Nephron progenitor cell (in vitro differentiated cells): Measurements from ENCODE around the gene SYNE3.
"Not testable (repeated sequence)": the region's sequence is repeated elsewhere in the genome, so short reads cannot be mapped to it uniquely, and the experiment has no call there.

Source experiments
- DNase-seq: peaks from one replicate; pipeline ENCODE4 v3.0.0; 2021
- H3K27ac Mint-ChIP-seq: 2 replicates; pipeline ENCODE4 v1.8.0; 2021; ENCODE audit warnings: mild to moderate bottlenecking, moderate library complexity, mixed read lengths
- H3K27me3 Mint-ChIP-seq: 2 replicates; pipeline ENCODE4 v1.8.0; 2021; ENCODE audit warnings: mild to moderate bottlenecking, low read depth, mixed read lengths; ENCODE audit not compliant: poor library complexity
- H3K36me3 Mint-ChIP-seq: 2 replicates; pipeline ENCODE4 v1.8.0; 2021; ENCODE audit warnings: low read depth, mixed read lengths
- H3K4me1 Mint-ChIP-seq: 2 replicates; pipeline ENCODE4 v1.8.0; 2021; ENCODE audit warnings: mixed read lengths
- H3K4me3 Mint-ChIP-seq: 2 replicates; pipeline ENCODE4 v1.8.0; 2021; ENCODE audit warnings: mild to moderate bottlenecking, moderate library complexity, mixed read lengths
- H3K9me3 Mint-ChIP-seq: 2 replicates; pipeline ENCODE4 v1.8.0; 2021; ENCODE audit warnings: mild to moderate bottlenecking, moderate library complexity, mixed read lengths
- TF ChIP-seq, protein P1 (sequence below): fragments of 200-600 bp; sonication (generic); IDR thresholded peaks from 2 replicates; pipeline ENCODE4 v1.5.0; 2021; ENCODE audit warnings: antibody characterized with exemption

SYNE3 gene

DNA sequence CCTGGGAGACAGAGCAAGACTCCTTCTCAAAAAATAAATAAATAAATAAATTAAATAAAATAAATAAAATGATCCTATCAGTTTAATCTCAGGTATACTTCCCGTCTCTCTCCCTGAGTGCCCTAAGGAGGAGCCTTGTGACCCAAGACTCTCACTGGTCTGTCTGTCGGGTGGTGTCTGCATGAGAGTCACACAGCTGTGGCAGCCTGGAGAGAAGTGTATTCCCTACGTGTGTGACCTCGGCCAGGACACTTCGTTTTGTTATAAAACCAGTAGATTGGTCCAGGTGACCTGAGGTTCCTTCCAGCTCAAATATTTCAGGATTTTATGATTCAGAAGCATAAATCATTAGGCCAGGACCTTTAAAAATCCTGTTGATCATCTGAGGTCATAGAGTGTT lies 4.8 kb downstream of the SYNE3 start:
- Mint-ChIP-seq H3K36me3 (no peaks in the 10 kb centered on the region), H3K9me3 (no peaks in the 10 kb centered on the region), H3K27ac (no peak overlapping the region), H3K27me3 (peaks cover 41% of the 10 kb centered on the region), H3K4me3 (no peak overlapping the region), H3K4me1 (peaks cover 12% of the 10 kb centered on the region)
- no peak for DNase-seq
- TF ChIP-seq, protein P1, sequence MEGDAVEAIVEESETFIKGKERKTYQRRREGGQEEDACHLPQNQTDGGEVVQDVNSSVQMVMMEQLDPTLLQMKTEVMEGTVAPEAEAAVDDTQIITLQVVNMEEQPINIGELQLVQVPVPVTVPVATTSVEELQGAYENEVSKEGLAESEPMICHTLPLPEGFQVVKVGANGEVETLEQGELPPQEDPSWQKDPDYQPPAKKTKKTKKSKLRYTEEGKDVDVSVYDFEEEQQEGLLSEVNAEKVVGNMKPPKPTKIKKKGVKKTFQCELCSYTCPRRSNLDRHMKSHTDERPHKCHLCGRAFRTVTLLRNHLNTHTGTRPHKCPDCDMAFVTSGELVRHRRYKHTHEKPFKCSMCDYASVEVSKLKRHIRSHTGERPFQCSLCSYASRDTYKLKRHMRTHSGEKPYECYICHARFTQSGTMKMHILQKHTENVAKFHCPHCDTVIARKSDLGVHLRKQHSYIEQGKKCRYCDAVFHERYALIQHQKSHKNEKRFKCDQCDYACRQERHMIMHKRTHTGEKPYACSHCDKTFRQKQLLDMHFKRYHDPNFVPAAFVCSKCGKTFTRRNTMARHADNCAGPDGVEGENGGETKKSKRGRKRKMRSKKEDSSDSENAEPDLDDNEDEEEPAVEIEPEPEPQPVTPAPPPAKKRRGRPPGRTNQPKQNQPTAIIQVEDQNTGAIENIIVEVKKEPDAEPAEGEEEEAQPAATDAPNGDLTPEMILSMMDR, result no peak

DNA sequence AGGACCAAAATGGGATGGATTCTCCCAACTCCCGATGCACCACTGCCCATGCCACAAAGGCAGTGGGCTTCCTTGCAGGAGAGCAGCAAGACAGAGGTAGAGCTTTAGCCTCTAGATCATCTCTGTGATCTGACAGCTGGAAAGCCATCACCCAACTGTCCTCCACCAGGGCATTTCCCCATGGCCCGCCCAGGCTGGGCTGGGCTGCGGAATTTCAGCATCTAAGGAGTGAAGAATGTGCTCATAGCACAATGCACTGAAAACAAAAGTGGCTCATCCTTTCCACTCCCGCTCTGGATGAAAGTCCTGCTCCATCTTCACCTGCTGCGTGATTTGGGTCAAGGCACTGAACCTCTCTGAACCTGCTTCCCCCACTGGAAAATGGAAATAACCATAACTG lies 5.6 kb downstream of the SYNE3 start:
- TF ChIP-seq, protein P1, result no peak
- Mint-ChIP-seq H3K27ac (no peak overlapping the region), H3K4me1 (peaks cover 10% of the 10 kb centered on the region), H3K36me3 (no peaks in the 10 kb centered on the region), H3K9me3 (no peaks in the 10 kb centered on the region), H3K27me3 (peaks cover 40% of the 10 kb centered on the region), H3K4me3 (no peak overlapping the region)
- no peak for DNase-seq

DNA sequence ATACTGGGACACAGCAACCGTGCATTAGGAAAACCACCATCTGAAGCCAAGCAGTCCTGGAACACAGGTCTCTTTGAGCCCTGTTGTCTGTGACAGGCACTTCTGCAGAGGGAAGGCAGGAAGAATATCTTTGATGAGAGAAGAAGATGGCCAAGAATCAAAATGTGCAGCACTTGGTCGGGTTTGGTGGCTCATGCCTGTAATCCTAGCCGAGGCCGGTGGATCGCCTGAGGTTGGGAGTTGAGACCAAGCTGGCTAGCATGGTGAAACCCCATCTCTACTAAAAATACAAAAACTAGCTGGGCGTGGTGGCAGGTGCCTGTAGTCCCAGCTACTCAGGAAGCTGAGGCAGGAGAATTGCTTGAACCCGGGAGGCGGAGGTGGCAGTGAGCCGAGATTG lies 6.1 kb downstream of the SYNE3 start:
- not testable (repeated sequence) for H3K27ac Mint-ChIP-seq, H3K4me3 Mint-ChIP-seq, H3K9me3 Mint-ChIP-seq, DNase-seq, H3K4me1 Mint-ChIP-seq, H3K36me3 Mint-ChIP-seq
- H3K27me3 Mint-ChIP-seq, result peaks cover 35% of the 10 kb centered on the region

DNA sequence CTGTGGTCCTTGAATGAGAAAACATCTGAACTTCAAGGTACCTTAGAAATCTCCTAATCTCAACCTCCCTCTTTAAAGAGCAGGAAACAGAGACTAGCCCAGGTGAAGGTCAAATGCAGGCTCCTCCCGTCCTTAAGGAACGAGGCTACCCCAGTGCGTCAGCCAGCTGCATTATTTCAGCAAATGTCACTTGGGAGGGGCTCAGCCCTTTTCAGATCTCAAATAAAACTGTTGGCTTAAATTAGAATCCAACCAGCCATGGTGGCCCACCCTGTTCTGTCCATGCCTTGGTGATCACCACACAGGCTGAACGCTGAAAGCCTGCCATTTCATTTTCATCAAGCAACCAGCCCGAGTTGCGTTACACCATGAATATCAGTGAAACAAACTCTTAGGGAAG lies 7.0 kb downstream of the SYNE3 start:
- TF ChIP-seq, protein P1, result no peak

DNA sequence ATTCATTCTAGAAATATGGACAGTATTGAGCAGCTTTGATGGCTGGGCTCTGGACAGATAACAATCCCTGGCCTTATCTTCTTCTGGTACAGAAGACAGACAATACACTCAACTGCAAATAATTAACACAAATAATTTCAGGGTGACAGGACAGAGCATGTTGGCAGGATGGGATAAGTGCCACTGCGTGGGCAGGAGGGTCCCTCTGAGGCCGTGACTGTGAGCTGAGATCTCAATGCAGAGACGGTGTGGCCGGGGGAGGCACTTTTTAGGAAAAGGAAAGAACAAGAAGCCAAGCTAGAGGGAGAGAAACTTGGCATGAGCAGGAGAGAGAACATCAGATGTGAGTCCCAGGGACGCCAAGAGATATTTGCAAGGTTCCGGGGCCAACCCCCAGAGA lies 8.1 kb downstream of the SYNE3 start:
- no peak for DNase-seq
- no peak overlapping the region for H3K27ac Mint-ChIP-seq
- H3K36me3 Mint-ChIP-seq, result no peaks in the 10 kb centered on the region
- H3K27me3 Mint-ChIP-seq, result peaks cover 20% of the 10 kb centered on the region
- H3K4me1 Mint-ChIP-seq, result no peaks in the 10 kb centered on the region
- TF ChIP-seq, protein P1, result no peak
- H3K4me3 Mint-ChIP-seq, result no peak overlapping the region
- H3K9me3 Mint-ChIP-seq, result no peaks in the 10 kb centered on the region

More for the DNA sequence above, 7.0 kb downstream of the SYNE3 start:
- peaks cover 26% of the 10 kb centered on the region for H3K27me3 Mint-ChIP-seq
- no peak overlapping the region for H3K27ac Mint-ChIP-seq
- no peak for DNase-seq
- H3K36me3 Mint-ChIP-seq, result no peaks in the 10 kb centered on the region
- no peak overlapping the region for H3K4me3 Mint-ChIP-seq
- no peaks in the 10 kb centered on the region for H3K9me3 Mint-ChIP-seq
- H3K4me1 Mint-ChIP-seq, result no peaks in the 10 kb centered on the region

DNA sequence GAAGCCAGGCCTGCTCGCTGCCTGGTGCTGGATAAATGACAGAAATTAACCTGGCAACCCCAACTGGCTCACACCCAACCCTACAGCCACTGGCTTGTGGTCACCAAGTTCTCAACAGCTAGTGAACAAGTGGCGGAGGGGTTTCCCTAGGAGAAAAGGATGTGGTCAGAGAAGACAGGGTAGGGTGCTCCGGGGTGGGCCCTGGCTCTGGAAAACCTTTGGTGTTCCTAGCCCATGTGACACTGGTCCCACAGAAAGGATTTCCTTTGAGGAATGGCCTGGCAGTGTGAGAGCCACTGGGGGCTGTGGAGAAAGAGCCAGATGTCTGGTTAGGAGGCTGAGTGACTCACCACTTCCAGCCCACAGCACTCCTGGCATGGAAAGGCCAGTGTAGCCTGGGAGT lies 8.7 kb downstream of the SYNE3 start:
- H3K36me3 Mint-ChIP-seq, result no peaks in the 10 kb centered on the region
- TF ChIP-seq, protein P1, result no peak
- H3K27me3 Mint-ChIP-seq, result peaks cover 17% of the 10 kb centered on the region
- H3K4me1 Mint-ChIP-seq, result no peaks in the 10 kb centered on the region
- no peak overlapping the region for H3K27ac Mint-ChIP-seq
- no peaks in the 10 kb centered on the region for H3K9me3 Mint-ChIP-seq
- DNase-seq, result no peak
- H3K4me3 Mint-ChIP-seq, result no peak overlapping the region

DNA sequence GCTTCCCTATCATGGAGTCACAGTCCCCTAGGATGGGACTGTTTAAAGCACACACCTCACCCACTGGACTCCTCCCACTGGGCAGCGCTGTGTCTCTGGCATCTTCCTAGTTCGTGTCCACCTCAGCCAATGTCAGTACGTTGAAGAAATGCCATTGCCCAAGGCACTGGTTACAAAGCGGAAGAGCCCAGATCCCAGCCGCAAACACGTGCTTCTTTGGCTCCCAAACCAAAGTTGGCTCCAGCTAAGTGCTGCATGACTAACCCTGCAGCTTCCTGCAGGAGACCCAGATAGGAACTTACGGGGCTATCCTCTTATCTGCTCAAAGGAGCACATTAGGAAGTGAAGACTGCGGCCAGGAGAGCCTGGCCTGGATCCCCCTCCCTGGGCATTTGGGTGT lies 9.3 kb downstream of the SYNE3 start:
- no peaks in the 10 kb centered on the region for H3K36me3 Mint-ChIP-seq
- H3K4me3 Mint-ChIP-seq, result no peak overlapping the region
- H3K27me3 Mint-ChIP-seq, result peaks cover 17% of the 10 kb centered on the region
- no peaks in the 10 kb centered on the region for H3K4me1 Mint-ChIP-seq
- TF ChIP-seq, protein P1, result no peak
- no peak overlapping the region for H3K27ac Mint-ChIP-seq
- no peak for DNase-seq
- no peaks in the 10 kb centered on the region for H3K9me3 Mint-ChIP-seq
